HG03565 (cell line): ENCODE measurements around the gene USP53.
"Not testable (repeated sequence)": the region's sequence is repeated elsewhere in the genome, so short reads cannot be mapped to it uniquely, and the experiment has no call there.

Experiments used
- ATAC-seq: cut with Tn5 transposase; IDR thresholded peaks from one replicate; pipeline ENCODE4 v1.9.1; 2021; ENCODE audit warnings: mild to moderate bottlenecking, moderate library complexity; ENCODE audit not compliant: unreplicated experiment

The USP53 gene

GRCh38 chr4:119268466-119268865 lies 56.0 kb downstream of the USP53 start:
- no peak for ATAC-seq

- ATAC-seq, result no peak
Observed at GRCh38 chr4:119271361-119272085, 59.0 kb downstream of the USP53 start.

- not testable (repeated sequence) for ATAC-seq
Observed at GRCh38 chr4:119279541-119279940, 67.0 kb downstream of the USP53 start.

- not testable (repeated sequence) for ATAC-seq
Observed at GRCh38 chr4:119279945-119280344, 67.4 kb downstream of the USP53 start.

DNA sequence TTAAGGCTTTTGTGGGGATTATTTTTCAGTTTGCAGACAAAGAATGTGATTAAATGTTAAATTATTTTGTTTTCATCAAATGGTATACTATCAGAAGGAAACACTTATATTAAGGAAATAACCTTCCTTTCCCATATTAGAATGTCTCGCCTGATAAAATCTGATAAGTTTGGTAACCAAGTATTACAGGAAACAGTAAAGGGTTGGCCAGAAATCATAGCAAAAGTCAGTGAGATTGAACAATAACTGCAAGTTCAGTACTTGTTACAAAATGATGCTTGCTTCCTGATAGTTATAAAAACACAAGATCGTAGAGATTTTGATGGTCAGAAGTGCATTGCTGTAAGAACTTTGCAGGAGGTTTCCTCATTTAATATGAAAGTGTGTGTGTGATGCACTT lies 68.9 kb downstream of the USP53 start:
- no peak for ATAC-seq

DNA sequence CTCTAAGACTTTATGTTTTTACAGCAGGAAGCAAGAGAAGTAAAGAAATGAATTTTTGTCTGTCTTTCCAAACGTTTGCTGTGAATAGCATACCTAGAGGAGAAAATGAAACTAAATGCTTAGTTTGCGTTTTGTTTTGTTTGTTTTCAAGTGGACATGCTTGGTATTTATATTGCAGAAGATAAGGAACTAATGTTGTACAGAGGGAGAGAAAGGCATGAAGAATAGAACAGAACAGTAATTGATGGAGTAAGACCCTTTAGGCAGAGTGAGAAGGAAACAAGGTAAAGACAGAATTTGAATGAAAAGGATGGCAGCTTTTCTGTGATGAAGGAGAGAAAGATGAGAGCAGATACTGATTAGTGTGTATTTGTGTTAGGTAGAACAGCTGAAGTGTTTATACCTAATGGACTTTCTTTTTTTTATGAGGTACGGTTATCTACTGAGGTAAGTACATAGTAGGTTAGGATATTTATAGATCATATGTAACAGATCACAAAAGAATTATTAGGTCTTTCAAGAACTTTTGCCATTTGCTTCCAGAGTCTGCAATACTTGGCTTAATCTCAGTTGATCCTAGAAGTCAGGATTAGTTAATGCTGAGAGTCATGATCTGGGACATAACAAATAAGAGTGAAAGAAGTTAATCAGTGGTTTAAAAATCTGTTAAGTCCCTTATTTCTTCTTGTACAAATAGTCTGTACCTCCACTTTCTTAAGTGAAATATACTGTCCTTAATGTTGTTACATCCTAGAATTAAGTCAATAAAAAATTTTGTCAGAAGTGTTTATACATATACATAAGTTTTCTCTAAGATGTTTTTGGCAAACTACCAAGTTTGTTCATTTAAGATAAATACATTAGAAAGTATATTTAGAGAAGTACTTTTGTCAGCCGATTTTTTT lies 72.6 kb downstream of the USP53 start:
- peak; percentile 64 for ATAC-seq

DNA sequence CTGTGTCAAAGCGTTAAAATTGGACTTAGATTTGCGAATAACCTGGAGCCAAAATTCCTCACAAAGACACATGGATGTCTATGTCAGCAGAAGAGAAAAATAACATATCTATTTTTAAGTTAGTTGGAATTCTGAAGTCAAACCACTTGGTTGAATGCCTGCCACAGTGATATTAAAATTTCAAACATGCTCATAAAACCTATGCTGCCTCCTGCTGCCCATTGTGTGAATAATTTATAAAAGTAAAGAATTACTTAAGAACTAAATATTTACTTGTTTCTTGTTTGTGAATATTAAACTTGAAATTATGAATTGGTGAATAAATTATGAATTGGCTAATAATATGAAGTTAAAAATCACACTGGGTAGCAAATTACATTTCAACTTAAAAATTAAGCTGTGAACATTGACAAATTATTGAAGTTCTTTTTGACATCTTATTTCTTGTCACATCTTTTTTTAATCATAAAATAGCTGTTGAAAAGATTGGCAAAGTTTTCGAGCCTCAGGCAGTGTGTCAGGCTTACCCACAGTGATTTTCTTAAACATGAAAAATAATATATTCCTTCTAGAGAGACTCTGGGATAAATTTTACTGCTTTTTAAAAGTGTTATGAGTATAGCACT lies 74.0 kb downstream of the USP53 start:
- no peak for ATAC-seq

DNA sequence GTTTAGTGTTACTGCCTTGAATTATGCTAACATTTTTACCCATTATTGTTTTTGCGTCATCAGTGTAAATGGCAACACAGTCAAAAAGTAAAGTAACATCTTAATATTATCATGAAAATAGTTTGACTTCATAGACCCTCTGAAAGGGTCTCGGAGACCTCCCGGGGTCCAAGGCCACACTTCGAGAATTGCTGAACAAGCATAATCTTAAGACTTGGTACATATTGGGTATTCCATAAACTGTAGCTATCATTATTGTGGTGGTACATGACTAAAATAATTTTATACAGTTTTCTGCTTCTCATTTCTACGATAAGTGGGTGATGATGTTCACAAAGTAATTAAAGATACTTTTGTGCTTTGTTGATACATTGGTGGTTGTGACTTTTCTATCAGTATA lies 76.8 kb downstream of the USP53 start:
- no peak for ATAC-seq

GRCh38 chr4:119290598-119290997 lies 78.1 kb downstream of the USP53 start:
- no peak for ATAC-seq

GRCh38 chr4:119296356-119296755 lies 83.8 kb downstream of the USP53 start:
- ATAC-seq, result no peak

- no peak for ATAC-seq
Observed at GRCh38 chr4:119297795-119298194, 85.3 kb downstream of the USP53 start.

DNA sequence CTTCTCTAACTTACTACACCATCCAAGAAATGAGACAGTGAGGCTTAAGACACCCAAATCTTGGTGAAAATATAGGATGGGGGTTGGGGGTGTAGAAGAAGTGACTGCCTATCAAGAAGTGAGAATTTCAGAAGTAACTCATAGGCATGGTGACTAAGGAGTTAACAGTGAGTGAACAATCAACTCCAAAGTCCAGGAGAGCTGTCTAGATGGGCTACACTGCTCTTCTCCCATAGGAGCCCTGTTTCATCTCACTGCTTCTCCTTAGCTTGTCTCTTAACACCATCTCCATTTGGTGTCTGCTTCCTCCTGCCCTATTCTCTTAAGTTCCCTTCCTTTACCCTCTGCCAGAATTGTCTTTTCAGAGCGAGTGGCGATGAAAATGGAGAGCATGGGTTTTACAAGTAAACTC lies 86.8 kb downstream of the USP53 start:
- ATAC-seq, result no peak

DNA sequence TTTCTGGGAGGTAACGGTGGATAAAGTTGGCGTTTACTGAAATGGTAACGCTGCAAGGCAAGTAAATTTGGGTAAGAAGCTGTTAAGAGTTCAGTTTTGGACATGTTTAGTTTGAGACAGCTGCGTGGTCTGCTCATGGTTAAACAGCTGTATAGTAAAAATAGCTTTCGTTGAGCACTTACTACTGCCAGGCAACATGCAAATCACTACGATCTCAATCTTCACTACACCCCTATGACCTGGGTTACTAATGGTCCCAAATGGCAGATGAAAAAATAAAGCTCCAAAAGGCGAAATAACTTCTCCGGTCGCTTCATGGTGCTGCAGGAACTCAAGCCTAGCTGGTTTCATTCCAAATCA lies 87.2 kb downstream of the USP53 start:
- peak; percentile 49 for ATAC-seq

DNA sequence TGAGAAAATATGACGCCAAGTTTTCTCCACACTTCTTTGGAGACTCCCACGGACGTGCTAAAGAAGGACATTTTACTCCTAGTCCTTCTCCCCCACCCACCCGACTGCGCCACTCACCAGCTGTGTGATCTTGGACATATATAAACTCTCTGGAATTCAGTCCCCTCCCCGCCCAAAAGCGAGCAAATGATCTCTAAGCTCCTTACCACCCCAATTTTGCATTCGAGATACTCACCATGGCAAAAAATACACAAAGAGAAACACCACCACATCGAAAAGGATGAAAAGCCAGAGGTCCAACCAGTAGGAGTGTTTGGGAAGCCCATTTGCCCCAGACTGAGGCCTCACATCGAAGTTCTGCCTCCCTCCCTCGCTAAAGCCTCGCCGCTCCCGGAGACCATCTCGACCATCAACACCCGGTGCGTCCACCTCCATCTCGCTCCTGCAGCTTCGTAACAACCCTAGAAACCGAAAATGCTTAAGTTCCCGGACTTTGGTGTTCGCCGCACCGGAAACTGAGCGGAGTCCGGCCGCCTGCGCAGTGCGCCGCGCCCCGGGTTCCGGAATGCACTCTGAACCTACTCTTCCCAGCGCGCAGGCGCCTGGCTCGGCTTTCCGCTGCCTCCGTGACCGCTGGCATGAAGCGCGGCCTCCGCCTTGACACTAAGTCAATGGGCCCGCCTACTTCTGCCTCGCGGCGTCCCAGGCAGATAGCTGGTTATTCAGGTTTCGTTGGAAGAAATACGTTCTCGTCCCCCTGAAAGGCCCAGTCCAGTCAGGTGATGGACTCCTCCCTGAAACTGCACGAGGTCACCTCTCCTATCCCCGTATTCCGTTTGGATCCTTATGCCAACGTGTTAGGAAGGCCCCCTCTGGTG lies 87.8 kb downstream of the USP53 start:
- ATAC-seq, result peak; percentile 95

DNA sequence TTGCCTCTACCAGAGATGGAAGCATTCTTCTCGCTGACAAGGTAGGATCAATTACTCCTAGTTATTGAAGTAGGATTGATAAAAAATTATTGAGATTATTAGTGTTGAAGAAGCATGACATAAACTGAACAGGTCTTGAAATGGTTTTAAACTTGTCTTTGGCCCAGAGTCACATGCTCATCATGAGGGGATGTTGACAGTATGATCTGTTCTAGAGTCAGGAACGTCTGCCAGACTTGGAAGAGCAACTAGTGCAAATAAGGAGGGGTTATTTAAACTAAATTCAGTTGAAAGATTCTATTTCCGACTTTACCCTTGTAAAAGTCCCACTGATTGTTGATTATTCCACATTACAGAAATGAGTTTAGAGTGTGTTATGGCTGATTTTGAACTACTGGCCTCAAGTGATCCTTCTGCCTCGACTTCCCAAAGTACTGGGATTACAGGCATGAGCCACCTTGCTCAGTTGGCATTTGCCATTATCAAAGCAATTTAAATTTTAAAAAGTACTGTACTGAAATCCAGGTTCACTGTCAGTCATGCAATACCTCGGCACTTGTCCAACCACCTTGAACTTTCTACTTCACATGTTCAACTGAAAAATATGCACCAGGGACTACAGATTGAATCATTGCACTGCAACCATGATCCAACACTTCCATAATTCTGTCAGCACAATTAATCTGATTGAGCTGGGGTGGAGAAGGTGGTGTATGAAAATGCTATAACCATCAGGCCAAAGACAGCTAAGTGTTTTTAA lies 89.7 kb downstream of the USP53 start:
- ATAC-seq, result no peak

GRCh38 chr4:119303587-119304305 lies 91.2 kb downstream of the USP53 start:
- no peak for ATAC-seq

DNA sequence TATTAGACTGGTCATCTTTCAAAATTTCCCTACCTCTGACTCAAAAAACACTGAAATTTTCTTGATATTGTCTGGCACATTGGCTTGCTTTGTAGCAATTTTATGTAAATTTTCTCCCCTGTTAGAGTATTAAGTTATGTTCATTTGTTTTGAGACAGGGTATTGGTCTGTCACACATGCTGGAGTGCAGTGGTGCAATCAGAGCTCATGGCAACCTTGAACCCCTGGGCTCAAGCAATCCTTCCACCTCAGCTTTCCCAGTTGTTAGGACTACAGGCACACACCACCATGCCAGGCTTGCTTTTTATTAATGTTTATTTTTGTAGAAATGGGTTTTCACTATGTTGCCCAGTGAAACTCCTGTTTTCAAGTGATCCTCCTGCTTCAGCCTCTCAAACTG lies 91.9 kb downstream of the USP53 start:
- no peak for ATAC-seq

GRCh38 chr4:119307606-119308005 lies 95.1 kb downstream of the USP53 start:
- no peak for ATAC-seq

GRCh38 chr4:119310826-119311225 lies 98.3 kb downstream of the USP53 start:
- no peak for ATAC-seq
